Activated B cell treated with CpG ODN at 0.5 μM for 24 hours (primary cell): ENCODE results near the gene NRG3. TPM values are rescaled to one million over a fixed set of nuclear protein-coding genes. Genes with fewer than 3 reads are reported as not detected.

Experiments
- ATAC-seq: fragments of 200-7000 bp; cut with Tn5 transposase; one replicate; pipeline ENCODE4 v1.10.0; 2021; ENCODE audit warnings: low read depth, mild to moderate bottlenecking, moderate library complexity
- CTCF ChIA-PET: fragments of 350-600 bp; sonication (Branson Sonifier 250); formaldehyde crosslinking; loops from one replicate; lab custom pipeline; 2021; ENCODE audit warnings: antibody characterized with exemption; lab: Charles Lee
- POLR2A ChIA-PET: fragments of 350-600 bp; sonication (Branson Sonifier 250); formaldehyde crosslinking; loops from one replicate; lab custom pipeline; 2021; ENCODE audit warnings: antibody characterized with exemption; lab: Charles Lee
- DNase-seq: peaks from one replicate; pipeline ENCODE4 v3.0.0; 2022
- H3K27ac Mint-ChIP-seq: one replicate; pipeline ENCODE4 v1.8.0; 2020; ENCODE audit warnings: mixed read lengths
- H3K27me3 Mint-ChIP-seq: one replicate; pipeline ENCODE4 v1.8.0; 2021; ENCODE audit warnings: mixed read lengths
- H3K36me3 Mint-ChIP-seq: one replicate; pipeline ENCODE4 v1.8.0; 2021; ENCODE audit warnings: low read depth, mixed read lengths
- H3K4me1 Mint-ChIP-seq: one replicate; pipeline ENCODE4 v1.8.0; 2021; ENCODE audit warnings: mixed read lengths
- H3K4me3 Mint-ChIP-seq: one replicate; pipeline ENCODE4 v1.8.0; 2020; ENCODE audit warnings: mild to moderate bottlenecking, mixed read lengths
- H3K9me3 Mint-ChIP-seq: one replicate; pipeline ENCODE4 v1.8.0; 2020; ENCODE audit warnings: mixed read lengths
- intact Hi-C: fragments of 100-400 bp; cut with micrococcal nuclease; formaldehyde crosslinking; loops from one replicate; pipeline ENCODE4 v1.15.1; 2024
- total RNA-seq: library from RNA; stranded (reverse); gene quantifications from 2 replicates; pipeline ENCODE4 v1.2.3, GENCODE V29; 2022
- TF ChIP-seq, protein P1 (sequence below): fragments of 200-600 bp; IDR thresholded peaks from one replicate; pipeline ENCODE4 v1.8.0; 2022; ENCODE audit warnings: antibody characterized with exemption, mild to moderate bottlenecking

NRG3 gene
- total RNA-seq, 1 donor from 2014 or later: not detected

DNA sequence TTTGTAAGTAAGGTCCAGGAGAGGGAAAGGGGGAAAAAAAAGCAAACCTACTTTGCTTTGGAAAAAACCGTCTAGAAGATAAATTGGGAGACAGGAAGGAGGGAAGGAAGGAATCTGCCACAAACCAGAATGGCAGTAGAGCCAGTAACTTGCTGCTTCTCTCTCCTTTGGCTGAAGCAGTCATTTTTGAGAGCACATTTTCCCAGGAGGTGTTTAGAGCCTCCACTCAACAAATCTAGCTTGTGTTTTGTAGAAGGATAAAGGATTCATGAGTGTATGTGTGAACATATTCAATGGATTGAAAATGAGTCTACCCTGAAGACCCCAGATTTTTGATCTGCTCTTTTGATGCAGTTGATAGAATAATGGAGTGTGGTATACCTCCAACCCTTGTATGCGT lies 2.6 kb downstream of the NRG3 start:
- H3K27me3 Mint-ChIP-seq: peaks cover 45% of the 10 kb centered on the region
- ATAC-seq: no peak

DNA sequence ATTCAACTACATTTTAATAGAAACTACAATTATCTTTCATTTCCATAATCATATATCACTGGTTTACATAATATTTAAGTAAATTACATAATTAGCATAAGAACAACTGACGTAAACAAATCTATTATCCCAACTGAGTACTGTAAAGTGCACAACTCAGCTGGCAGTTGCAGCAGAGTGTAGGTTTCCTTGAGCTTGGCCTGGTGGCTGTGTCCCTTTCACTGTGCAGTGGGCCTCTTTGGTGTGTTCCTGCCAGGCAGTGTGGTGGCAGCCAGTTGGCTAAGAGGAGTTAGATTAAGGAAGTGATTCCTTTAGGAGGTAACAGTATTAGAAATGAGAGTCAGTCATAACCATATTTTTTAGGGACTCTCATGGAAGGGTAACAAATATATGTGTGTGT lies 7.0 kb downstream of the NRG3 start:
- H3K4me1 Mint-ChIP-seq: peaks cover 2% of the 10 kb centered on the region
- intact Hi-C loops: no loop called here
- TF ChIP-seq, protein P1, sequence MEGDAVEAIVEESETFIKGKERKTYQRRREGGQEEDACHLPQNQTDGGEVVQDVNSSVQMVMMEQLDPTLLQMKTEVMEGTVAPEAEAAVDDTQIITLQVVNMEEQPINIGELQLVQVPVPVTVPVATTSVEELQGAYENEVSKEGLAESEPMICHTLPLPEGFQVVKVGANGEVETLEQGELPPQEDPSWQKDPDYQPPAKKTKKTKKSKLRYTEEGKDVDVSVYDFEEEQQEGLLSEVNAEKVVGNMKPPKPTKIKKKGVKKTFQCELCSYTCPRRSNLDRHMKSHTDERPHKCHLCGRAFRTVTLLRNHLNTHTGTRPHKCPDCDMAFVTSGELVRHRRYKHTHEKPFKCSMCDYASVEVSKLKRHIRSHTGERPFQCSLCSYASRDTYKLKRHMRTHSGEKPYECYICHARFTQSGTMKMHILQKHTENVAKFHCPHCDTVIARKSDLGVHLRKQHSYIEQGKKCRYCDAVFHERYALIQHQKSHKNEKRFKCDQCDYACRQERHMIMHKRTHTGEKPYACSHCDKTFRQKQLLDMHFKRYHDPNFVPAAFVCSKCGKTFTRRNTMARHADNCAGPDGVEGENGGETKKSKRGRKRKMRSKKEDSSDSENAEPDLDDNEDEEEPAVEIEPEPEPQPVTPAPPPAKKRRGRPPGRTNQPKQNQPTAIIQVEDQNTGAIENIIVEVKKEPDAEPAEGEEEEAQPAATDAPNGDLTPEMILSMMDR: no peak
- ChIA-PET CTCF (no interaction called here), POLR2A (no interaction called here)
- DNase-seq: no peak
- H3K27ac Mint-ChIP-seq: no peak overlapping the region
- H3K9me3 Mint-ChIP-seq: no peaks in the 10 kb centered on the region
- ATAC-seq: no peak
- no peak overlapping the region for H3K4me3 Mint-ChIP-seq
- H3K27me3 Mint-ChIP-seq: peaks cover 22% of the 10 kb centered on the region
- H3K36me3 Mint-ChIP-seq: no peaks in the 10 kb centered on the region

More for the DNA sequence above, 2.6 kb downstream of the NRG3 start:
- Mint-ChIP-seq H3K27ac (no peak overlapping the region), H3K36me3 (no peaks in the 10 kb centered on the region), H3K4me1 (peaks cover 15% of the 10 kb centered on the region), H3K4me3 (no peak overlapping the region), H3K9me3 (no peaks in the 10 kb centered on the region)
- CTCF ChIA-PET: no interaction called here
- no peak for DNase-seq
- intact Hi-C loops: no loop called here
- TF ChIP-seq, protein P1: no peak
- POLR2A ChIA-PET: no interaction called here

DNA sequence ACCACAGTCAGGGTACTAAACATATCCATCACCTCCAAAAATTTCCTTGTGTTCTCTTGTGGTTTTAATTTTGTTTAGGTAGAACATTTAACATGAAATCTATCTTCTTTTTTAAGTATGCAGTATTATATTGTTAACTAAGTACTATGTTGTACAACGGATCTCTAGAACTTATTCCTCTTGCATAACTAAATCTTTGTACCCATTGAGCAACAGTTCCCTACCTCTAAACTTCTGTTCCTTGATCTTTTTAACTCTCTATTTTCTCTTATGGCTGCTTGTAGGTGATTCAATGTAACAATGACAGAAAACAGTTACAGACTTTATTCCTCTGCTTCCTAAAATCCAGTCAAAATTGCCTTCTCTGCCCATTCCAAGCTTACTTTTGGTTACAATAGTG lies 9.9 kb downstream of the NRG3 start:
- Mint-ChIP-seq H3K9me3 (no peaks in the 10 kb centered on the region), H3K4me1 (no peaks in the 10 kb centered on the region), H3K4me3 (no peak overlapping the region), H3K36me3 (no peaks in the 10 kb centered on the region), H3K27me3 (no peaks in the 10 kb centered on the region), H3K27ac (no peak overlapping the region)
- POLR2A ChIA-PET: no interaction called here
- no peak for ATAC-seq
- no peak for DNase-seq
- TF ChIP-seq, protein P1: no peak
- CTCF ChIA-PET: no interaction called here
- intact Hi-C loops: no loop called here

DNA sequence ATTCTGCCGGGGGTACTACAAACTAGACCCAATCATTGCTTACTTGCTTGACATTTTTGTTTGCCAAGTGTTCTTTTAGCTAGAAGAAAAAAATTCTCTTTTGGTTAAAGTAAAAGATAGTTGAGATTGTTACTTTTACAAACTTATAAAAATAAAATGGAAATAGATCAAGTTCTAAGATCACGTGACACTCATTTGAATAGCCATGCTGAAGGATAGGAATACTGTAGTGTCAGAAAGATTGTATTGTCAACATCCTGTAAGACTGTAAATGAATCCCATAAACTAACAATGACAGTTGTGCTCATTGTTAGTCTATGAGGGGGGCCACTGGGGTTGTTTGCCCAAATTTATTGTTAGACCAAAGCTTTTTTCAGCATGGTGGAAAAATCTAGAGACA lies 10.5 kb downstream of the NRG3 start:
- TF ChIP-seq, protein P1: no peak
- H3K4me3 Mint-ChIP-seq: no peak overlapping the region
- CTCF ChIA-PET: no interaction called here
- POLR2A ChIA-PET: no interaction called here
- no peaks in the 10 kb centered on the region for H3K36me3 Mint-ChIP-seq
- no peaks in the 10 kb centered on the region for H3K9me3 Mint-ChIP-seq
- H3K4me1 Mint-ChIP-seq: no peaks in the 10 kb centered on the region
- intact Hi-C loops: no loop called here
- no peaks in the 10 kb centered on the region for H3K27me3 Mint-ChIP-seq
- H3K27ac Mint-ChIP-seq: no peak overlapping the region
- no peak for DNase-seq
- ATAC-seq: no peak

DNA sequence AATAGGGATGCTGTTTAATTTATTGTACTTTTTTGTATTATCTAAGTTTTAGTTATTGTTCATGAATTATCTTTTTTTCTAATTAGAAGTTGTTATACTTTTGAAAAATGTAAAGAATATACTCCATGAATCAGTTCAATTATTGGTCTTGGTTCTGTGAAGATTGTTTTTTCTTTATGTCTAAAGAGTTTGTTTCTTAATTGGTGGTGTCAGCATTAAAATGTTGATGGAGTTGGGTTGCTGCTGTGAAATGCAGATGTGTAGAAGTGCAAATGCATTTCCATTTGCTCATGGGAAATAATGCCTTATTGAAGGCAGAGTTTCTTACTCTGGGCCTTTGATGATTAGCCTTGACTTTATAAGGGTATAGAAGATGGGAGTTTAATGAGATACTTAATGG lies 11.9 kb downstream of the NRG3 start:
- CTCF ChIA-PET: no interaction called here

More for the DNA sequence above, 11.9 kb downstream of the NRG3 start:
- DNase-seq (no peak), ATAC-seq (no peak)
- POLR2A ChIA-PET: no interaction called here
- intact Hi-C loops: no loop called here
- Mint-ChIP-seq H3K27ac (no peak overlapping the region), H3K4me3 (no peak overlapping the region), H3K9me3 (no peaks in the 10 kb centered on the region), H3K4me1 (no peaks in the 10 kb centered on the region), H3K36me3 (no peaks in the 10 kb centered on the region), H3K27me3 (no peaks in the 10 kb centered on the region)
- TF ChIP-seq, protein P1: no peak
